ENCODE data around the gene TLX2.

Gene TLX2

GRCh38 chr2:74497777-74498499, 16.3 kb upstream of the TLX2 start:
- DNase-seq = no peak

DNA sequence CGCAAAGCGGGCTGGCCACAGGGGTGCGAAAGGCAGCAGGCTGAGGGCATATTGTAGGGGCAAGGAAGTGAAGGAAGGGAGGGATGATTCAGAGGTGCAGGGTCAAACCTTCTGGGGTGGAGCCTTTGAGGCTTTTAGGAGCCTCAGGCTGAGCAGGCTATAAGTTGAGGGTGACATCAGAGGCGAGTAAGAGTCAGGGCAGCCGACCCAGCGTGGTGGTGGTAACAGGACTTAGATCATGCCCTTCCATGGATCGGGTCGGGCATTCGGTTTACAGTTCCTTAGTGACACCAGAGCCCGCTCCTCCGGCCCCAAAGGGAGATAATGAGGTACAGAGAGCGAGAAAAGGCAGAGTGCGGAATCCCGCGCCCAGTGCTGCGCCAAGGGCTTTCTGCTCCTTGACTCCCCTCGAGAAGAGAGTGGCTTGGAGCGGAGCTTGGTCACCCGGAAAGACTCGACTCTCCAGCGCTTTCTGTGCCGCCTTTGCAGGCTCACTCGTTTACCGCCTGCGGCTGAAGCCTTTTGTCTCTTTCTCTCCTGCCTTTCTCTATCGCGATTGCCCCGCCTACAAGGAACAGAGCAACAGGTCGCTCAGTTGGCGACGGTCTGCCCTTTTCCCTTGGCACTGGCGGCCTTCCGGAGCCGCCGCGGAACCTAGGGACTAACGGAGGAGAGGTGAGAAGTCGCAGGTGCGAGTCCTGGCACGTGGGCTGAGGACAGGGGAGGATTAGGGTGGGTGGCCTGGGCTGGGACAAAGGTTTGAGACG, 15.6 kb upstream of the TLX2 start:
- DNase-seq = no peak

DNA sequence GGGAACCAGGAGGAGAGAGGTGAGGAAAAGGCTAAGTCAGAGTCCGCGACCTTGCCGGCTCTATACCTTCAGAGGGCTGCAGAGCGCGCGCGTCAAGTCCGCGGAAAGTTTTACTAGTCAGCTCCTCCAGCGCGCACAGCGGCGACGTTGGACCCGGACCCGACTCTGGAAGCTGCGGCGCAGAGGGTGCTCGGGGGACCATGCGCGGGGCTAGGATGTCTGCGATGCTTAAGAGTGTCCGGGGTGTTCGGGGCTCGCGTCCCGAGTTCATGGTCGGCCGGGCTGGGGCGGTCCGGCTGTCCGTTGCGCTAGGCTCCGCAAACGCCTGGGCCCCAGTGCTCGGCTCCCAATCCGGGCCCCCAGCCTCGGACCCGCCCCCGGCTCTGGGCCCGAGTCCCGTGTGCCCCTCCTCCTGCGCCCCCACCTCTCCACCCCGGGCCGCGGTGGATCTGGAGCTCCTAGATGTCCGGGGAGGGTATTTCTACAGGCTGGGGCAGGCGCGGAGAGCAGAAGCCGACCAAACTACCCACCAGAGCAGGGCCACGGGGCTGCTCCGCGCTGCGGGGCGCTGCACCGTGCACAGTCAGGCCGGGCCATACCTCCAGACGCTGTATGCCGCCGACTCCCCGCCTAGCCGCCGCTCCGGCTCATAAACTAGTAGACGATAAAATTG, 14.8 kb upstream of the TLX2 start, which contains the start of gene LBX2:
Gene LBX2, minus strand, starts transcription at position 337 of the 673 bp plus-strand sequence. Its CDS starts 66 bp downstream, at position 271.
- DNase-seq = no peak

DNA sequence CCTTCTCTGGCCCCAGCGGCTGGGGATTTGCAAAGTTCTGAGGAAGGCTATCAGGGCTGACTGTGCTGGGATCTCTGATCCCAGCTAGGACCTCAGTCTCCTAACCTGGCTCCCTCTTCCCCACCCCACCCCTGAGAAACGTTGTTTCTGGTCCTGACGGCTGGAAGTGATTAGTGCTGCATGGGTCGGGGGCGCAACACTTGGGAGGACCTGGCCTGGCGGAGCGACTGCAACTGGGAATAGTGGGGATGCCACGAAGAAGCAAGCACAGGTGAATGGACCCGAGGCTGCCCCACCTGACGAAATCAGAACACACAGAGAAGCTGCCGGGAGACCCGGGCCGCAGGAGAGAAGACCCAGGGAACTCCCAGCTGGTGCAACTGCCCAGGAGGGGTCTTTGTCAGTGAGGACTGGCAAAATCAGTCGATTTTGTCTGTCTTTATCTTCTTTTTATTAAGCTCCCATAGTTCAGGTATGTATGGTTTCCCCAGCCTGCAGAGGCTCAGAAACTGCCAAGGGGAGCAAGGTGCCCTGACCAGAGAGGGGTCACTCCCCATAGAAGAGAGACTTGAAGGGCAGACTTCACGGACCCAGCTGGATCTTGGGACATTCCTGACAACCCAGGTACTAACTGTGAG, 14.2 kb upstream of the TLX2 start:
- no peak for DNase-seq

DNA sequence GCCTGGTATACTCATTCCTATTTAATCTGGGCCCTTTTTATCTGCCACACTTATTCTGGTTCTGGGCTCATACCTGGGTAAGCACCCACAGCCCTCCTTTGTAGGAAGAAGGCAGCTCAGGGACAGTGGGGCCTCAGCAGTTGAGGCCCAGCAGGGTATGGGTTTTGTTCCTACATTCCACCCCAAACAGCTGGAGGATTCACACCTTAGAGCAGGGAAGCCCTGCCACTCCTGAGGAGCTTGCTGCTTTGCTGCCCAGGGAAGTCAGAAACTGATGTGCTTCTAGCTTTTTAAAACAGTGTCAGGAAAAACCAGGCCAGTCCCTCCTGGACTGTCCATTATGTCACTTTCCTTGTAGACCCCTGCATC, 13.7 kb upstream of the TLX2 start:
- DNase-seq = no peak

DNA sequence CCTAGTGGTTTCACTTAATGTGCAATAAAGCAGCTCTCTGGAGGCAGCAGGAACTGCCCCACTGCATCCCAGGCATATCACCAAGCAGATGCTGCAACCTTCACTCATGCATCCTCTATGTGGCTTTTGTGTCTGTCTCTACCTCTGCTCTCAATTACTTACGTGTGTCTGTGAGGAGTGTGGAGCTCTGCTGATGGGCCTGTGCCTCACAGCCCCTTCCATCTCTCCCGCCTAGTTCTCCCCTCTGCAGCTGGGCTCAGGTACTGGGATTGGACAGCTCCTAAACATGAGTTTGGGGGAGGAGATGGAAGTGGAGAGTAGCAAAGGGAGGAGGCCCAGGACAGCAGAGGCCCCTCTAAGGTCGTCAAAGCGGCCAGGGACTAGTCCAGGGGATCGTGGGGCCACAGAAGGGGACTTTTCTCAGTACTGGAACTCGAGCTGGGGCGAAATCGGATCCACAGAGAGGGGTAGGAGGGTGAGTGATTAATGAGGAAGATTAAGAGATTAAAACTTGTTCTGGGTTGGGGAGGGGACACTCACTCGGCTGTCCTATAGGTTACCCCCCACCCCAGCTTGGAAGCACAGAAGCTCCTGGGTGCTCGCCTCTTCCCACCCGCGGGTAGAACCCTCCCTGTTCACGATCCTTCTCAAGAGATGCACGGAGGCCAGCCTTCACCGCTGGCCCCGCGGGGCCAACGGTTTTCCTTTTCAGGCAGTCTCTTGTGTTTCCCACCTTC, 12.7 kb upstream of the TLX2 start:
- DNase-seq = no peak

- DNase-seq = no peak
Measured at GRCh38 chr2:74502147-74502719, 12.0 kb upstream of the TLX2 start.

DNA sequence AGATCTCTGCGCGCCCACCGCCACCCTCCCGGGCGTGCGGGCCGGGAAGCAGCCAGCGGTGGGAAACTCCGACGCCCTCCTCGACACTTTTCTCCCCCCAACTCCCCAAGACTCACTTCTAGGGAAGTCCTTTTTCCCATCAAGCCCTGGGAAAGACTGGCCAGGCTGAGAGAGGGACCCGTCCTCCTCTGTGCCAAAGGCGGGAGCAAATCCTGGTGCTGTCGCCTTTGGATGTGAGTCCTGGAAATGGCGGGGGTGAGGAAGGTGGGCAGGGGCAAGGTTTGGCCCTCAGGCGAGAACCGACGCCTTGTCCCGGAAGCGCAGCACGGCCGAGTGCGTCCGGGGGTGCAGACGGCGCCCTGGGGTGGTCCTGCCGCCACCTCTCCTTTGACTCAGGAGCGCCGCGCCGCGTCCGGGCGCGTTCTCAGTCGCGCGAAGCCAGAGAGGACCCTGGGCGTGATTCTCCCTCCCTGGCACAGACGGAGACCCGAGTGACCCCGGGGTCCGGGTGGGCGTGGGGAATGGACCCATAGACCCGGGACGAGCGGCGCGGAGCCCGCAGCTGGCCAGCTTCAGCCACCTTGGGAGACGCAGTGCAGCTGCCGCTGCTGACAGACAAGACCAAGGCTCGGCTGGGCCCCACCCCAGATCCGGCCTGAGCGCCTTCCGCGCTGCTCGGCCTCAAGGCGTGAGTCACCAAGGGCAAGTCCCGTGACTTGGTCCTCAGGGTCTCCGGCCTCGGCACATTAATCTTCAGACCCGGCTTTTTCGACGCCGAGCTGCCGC, 11.3 kb upstream of the TLX2 start:
- DNase-seq = no peak

- no peak for DNase-seq
Measured at GRCh38 chr2:74503506-74504475, 10.5 kb upstream of the TLX2 start.

DNA sequence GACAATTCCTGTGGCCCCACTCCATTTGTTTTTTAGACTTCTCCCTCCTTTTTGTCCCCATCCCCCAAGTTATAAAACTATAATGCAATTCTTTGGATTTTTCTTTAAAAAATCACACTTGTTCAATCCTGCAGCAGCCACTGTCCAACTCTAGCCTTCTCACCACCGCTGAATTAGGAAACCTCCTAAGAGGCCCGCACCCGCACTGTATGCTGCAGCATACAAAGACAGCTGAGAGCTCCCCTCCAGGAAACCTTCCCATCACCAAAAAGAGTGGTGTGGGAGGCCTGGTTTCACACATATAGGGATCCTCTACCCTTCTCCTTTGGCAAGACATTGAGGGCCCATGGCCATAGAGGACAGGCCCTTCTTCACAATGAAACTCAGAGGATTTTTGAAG, 9.7 kb upstream of the TLX2 start:
- no peak for DNase-seq

DNA sequence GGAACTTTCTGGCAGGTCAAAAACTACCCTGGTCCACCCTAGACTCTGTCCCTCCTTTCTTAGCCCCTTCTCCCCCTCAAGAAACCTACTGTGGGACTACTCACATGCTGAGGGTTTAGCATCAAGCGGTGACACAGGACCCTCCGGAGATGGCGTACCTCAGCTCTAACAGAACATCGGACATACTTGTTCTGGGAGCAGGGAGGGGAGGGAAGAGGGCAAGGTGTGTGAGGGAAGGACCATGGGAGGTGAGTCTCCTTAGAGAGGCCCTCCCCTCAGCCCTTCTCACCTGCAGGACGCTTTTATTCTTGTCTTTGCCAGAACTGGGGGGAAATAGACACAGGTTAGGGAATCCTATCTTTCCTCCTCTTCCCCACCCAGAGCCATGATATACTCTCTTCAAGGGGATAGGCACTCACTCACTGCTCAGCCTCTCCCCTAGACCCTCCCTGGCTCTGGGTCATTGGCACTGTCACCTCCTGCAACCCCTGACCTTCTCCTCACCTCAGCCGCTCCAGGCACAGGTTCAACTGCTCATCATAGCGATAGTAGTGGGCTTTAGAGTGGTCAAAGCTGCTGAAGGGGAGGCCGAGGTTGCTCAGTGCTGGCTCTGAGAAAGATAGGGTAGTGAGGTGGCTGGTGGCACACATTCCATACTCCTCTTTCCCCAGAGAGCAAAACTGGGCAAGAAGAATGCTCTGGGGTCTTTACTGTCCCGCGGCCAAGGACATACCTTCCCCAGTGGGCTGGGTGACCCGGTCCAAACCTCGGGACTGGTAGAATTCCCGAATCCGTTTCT, 8.6 kb upstream of the TLX2 start:
- no peak for DNase-seq

GRCh38 chr2:74507145-74507925, 6.9 kb upstream of the TLX2 start, which contains the start of gene PCGF1:
Gene PCGF1, minus strand, starts transcription at chr2:74507695. Its CDS starts 27 bp downstream, at chr2:74507668.
- DNase-seq = peak; percentile 94

DNA sequence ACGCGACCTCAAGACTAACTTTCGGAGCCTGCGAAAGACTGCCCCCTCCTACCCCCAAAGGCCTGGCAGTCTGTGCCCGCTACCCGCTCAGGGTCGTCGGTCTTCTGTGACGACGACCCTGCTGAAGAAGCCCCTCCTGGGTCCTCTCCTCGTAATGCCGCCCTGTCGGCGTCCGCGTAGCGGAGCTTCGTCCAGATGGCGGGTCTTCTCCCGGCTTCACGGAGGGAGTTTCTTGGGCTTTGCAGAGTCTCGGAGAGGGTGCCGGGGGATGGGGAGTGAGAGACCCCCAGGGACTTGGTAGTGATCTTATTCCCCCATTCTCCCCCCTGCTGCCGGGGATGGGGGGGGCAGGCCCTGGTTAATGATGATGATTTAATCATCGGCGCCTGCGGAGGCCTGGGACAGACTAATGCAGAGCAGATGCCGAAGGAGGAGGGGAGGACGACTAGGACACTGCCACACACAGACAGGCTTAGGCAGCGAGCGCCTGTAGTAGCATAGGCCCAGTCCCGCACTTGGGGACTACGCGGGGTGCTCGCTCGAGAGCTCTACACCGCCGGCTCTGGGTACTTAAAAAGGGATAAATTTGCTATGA, 6.2 kb upstream of the TLX2 start:
- no peak for DNase-seq

GRCh38 chr2:74510272-74510671, 4.0 kb upstream of the TLX2 start:
- no peak for DNase-seq

GRCh38 chr2:74511104-74511989, 2.9 kb upstream of the TLX2 start:
- DNase-seq = no peak

GRCh38 chr2:74512744-74513604, 1.3 kb upstream of the TLX2 start:
- DNase-seq = no peak
